GM18507 (cell line): ENCODE results near the gene DGKZ.
A peak's percentile ranks its signal among the peaks of the same experiment; 100 is the strongest.
"Not testable (repeated sequence)": the region's sequence is repeated elsewhere in the genome, so short reads cannot be mapped to it uniquely, and the experiment has no call there.

Experiments
- DNase-seq: peaks from one replicate; pipeline ENCODE4 v3.0.0; 2011; ENCODE audit warnings: low read depth; ENCODE audit not compliant: insufficient read length; ENCODE audit errors: extremely low spot score
- FAIRE-seq: peaks from 2 replicates; lab custom pipeline; 2011; peaks lifted over from hg19 to GRCh38; lab: Jason Lieb, UNC

The DGKZ gene

GRCh38 chr11:46363455-46364005 is 16.3 kb downstream of the DGKZ start:
- DNase-seq = no peak
- FAIRE-seq = no peak

GRCh38 chr11:46364056-46364455 is 16.8 kb downstream of the DGKZ start:
- no peak for FAIRE-seq

GRCh38 chr11:46364791-46365190 is 17.5 kb downstream of the DGKZ start:
- DNase-seq (no peak), FAIRE-seq (no peak)

More at GRCh38 chr11:46364056-46364455, 16.8 kb downstream of the DGKZ start:
- DNase-seq = no peak

- no peak for DNase-seq
- no peak for FAIRE-seq
Observed at GRCh38 chr11:46366260-46366659, 19.0 kb downstream of the DGKZ start.

GRCh38 chr11:46366661-46367161 is 19.4 kb downstream of the DGKZ start:
- DNase-seq (no peak), FAIRE-seq (no peak)

GRCh38 chr11:46367244-46367915 is 20.1 kb downstream of the DGKZ start:
- FAIRE-seq (peak; percentile 46), DNase-seq (no peak)

GRCh38 chr11:46367916-46368267 is 20.6 kb downstream of the DGKZ start:
- FAIRE-seq (no peak), DNase-seq (no peak)

- peak; percentile 88 for FAIRE-seq
- no peak for DNase-seq
Observed at GRCh38 chr11:46369458-46370152, 22.3 kb downstream of the DGKZ start.

GRCh38 chr11:46370253-46370652 is 23.0 kb downstream of the DGKZ start:
- FAIRE-seq (no peak), DNase-seq (no peak)

- not testable (repeated sequence) for DNase-seq, FAIRE-seq
Observed at GRCh38 chr11:46371262-46371661, 24.0 kb downstream of the DGKZ start.

- DNase-seq (no peak), FAIRE-seq (no peak)
Observed at GRCh38 chr11:46372086-46372485, 24.8 kb downstream of the DGKZ start.

- not testable (repeated sequence) for DNase-seq, FAIRE-seq
Observed at GRCh38 chr11:46372501-46372900, 25.2 kb downstream of the DGKZ start.

- no peak for FAIRE-seq
- no peak for DNase-seq
Observed at GRCh38 chr11:46373787-46374740, 26.8 kb downstream of the DGKZ start.

- FAIRE-seq (no peak), DNase-seq (no peak)
Observed at GRCh38 chr11:46374815-46375214, 27.6 kb downstream of the DGKZ start.

GRCh38 chr11:46375392-46376101 is 28.3 kb downstream of the DGKZ start:
- DNase-seq (no peak), FAIRE-seq (no peak)

GRCh38 chr11:46376258-46377050 is 29.2 kb downstream of the DGKZ start:
- no peak for DNase-seq
- no peak for FAIRE-seq

- no peak for FAIRE-seq
- DNase-seq = no peak
Observed at GRCh38 chr11:46377290-46377689, 30.0 kb downstream of the DGKZ start.

- DNase-seq = no peak
- no peak for FAIRE-seq
Observed at GRCh38 chr11:46377831-46378230, 30.6 kb downstream of the DGKZ start.
